Hippocampal formation (tissue), 2 donors: ENCODE results near the gene BCR.

Experiments
- DNase-seq, 2 donors: peaks; one replicate each; lab custom pipeline; 2025; lab: John Stamatoyannopoulos, UW

Gene BCR

GRCh38 chr22:23151827-23152226 lies 28.5 kb upstream of the BCR start:
- no peak for DNase-seq

GRCh38 chr22:23152238-23153114 lies 27.8 kb upstream of the BCR start:
- DNase-seq = no peak

GRCh38 chr22:23153994-23154393 lies 26.3 kb upstream of the BCR start:
- DNase-seq = no peak

- no peak for DNase-seq
These were observed 25.8 kb upstream of the BCR start for GRCh38 chr22:23154461-23154860.

- DNase-seq = no peak
These were observed 25.2 kb upstream of the BCR start for GRCh38 chr22:23155143-23155542.

GRCh38 chr22:23155831-23156230 lies 24.5 kb upstream of the BCR start:
- DNase-seq = no peak

- DNase-seq = no peak
These were observed 24.0 kb upstream of the BCR start for GRCh38 chr22:23156286-23156685.

GRCh38 chr22:23157560-23158515 lies 22.5 kb upstream of the BCR start:
- DNase-seq = no peak

GRCh38 chr22:23158516-23159290 lies 21.6 kb upstream of the BCR start:
- DNase-seq = no peak

- DNase-seq = no peak
These were observed 21.0 kb upstream of the BCR start for GRCh38 chr22:23159291-23159630.

GRCh38 chr22:23161029-23161428 lies 19.3 kb upstream of the BCR start:
- DNase-seq = no peak

GRCh38 chr22:23161574-23161973 lies 18.7 kb upstream of the BCR start:
- no peak for DNase-seq

GRCh38 chr22:23163665-23164064 lies 16.6 kb upstream of the BCR start:
- DNase-seq = peak; percentile 69

- no peak for DNase-seq
These were observed 16.2 kb upstream of the BCR start for GRCh38 chr22:23164091-23164490.

- DNase-seq = no peak
These were observed 14.1 kb upstream of the BCR start for GRCh38 chr22:23166042-23166831.

GRCh38 chr22:23166841-23167616 lies 13.3 kb upstream of the BCR start:
- no peak for DNase-seq

- no peak for DNase-seq
These were observed 11.8 kb upstream of the BCR start for GRCh38 chr22:23168391-23169042.

- DNase-seq = no peak
These were observed 11.3 kb upstream of the BCR start for GRCh38 chr22:23169043-23169406.

- no peak for DNase-seq
These were observed 4.3 kb upstream of the BCR start for GRCh38 chr22:23175817-23176644.
